IPS DF 4.7 (cell line): ENCODE data around the gene FBXW2.
A peak's percentile ranks its signal among the peaks of the same experiment; 100 is the strongest.
"Not testable (repeated sequence)": the region's sequence is repeated elsewhere in the genome, so short reads cannot be mapped to it uniquely, and the experiment has no call there.

ENCODE experiments used
- DNase-seq: peaks from one replicate; pipeline ENCODE4 v3.0.0-alpha.2; 2013; ENCODE audit warnings: low spot score; ENCODE audit errors: extremely low read depth

The FBXW2 gene, protein sequence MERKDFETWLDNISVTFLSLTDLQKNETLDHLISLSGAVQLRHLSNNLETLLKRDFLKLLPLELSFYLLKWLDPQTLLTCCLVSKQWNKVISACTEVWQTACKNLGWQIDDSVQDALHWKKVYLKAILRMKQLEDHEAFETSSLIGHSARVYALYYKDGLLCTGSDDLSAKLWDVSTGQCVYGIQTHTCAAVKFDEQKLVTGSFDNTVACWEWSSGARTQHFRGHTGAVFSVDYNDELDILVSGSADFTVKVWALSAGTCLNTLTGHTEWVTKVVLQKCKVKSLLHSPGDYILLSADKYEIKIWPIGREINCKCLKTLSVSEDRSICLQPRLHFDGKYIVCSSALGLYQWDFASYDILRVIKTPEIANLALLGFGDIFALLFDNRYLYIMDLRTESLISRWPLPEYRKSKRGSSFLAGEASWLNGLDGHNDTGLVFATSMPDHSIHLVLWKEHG

DNA sequence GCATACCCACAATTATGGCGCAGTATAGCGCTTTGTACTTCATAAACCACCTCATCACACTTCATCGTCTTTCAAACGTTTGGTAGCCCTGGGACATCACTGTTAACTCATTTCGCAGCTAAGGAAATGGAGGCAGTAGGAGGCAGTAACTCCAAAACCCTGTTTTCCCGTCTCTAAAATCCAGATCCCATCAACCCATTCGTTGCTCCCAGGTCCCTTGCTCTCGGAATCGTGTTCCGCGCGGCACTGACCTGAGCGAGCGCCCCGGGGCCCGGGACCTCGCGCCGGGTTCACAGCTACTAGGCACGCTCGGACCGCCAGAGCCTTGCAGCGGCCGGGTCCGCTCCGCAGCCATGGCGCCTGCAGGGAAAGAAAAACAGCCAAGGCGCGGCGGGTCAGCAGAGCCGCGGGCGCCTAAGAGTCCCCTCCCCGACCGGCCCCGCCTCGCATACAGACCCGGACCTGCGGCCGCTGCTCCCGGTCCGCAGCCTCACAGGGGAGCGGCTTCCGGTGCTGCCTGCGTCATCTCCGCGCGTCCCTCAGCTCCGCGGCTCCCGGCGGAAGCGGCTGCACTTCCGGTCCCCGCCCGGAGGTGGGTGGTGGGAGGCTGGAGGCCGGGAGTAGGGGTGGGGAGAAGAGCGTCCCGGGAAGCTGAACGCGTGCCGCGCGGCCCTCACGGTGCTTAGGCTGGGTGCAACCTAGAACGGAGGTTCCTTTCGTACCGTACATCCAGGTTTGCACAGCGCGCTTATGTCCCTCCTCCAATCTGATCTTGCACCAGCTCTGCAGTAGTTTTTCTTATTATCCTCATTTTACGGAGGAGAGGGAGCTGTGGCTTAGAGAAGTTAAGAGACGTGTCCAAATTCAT lies at the start of gene FBXW2:
Gene FBXW2, minus strand, starts transcription at position 519 of the 868 bp plus-strand sequence. CDS start 5,158 bp downstream, outside the sequence.
- peak; percentile 66 for DNase-seq

DNA sequence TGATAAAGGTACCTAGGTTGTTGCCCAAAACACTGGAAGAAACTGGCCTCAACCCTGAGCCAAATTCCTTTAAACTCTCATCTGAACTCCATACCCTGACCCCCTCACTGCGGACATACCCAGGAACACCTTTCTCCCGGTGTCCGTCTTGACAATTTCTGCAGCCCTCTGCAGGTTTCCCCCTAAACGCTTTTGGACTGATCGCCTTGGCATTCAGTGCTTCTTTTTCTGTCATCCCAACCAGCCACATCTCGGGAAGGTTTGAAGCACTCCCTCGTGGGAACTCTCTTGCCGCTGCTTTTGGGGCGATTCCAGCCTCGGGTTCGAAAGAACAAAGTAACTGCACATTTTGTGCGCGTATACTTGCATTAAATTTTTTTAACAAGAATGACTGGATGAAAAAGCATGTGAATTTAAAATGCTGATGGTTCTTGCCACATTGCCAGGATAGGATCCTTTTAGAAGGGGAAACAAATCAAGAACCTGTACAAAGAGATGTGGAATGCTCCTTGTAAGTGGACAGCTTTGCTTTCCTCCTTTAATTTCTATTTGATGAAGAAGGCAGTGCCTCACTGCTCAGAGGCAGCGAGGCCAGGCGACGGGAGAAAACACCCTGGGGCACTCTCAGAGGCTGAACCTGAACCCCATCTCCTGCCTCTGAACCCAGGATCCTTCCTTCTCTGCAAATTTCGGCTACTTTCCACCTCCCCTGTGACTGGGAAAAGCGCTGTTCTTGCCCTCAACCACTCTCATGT lies 48.9 kb upstream of the FBXW2 start:
- DNase-seq: no peak

- no peak for DNase-seq
Measured at GRCh38 chr9:120839146-120839545, 45.9 kb upstream of the FBXW2 start.

- no peak for DNase-seq
Measured at GRCh38 chr9:120837921-120838320, 44.7 kb upstream of the FBXW2 start.

DNA sequence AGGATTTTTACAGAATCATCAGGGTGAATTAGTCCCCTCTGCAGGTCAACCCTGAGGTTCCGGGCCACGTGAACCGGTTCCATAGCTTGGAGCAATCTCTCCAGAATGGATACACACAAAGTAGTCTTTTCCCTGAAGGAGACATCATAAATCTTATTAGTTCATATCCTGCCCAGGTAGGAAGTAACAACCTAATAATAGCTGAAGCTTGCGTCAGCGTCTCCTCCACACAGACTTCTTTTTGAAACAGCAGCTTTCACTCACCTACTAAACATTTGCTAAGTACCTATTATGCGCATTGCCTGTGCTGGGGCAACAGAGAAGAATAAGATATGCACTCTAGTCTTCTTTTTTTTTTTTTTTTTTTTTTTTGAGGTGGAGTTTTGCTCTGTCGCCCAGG lies 40.1 kb upstream of the FBXW2 start:
- no peak for DNase-seq

DNA sequence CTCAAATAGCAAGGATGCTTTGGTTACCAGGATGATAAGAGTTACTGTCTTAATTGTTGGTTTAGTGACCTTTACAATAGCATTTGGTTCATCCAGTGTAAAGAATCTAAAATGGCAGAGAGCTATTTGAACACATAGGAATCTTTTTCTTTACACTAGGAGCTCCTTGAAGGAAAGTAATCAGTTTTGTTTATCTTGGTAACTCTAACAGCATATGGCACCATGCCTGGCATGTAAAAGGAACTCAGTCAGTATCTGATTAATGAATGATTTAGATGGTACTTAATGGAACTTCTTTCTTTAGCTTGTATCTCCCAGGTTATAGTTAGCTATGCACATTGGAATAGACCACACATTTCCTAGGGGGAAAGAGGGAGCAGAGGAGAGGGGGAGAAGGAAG lies 39.6 kb upstream of the FBXW2 start:
- DNase-seq: no peak

- DNase-seq: no peak
Measured at GRCh38 chr9:120830865-120831264, 37.6 kb upstream of the FBXW2 start.

DNA sequence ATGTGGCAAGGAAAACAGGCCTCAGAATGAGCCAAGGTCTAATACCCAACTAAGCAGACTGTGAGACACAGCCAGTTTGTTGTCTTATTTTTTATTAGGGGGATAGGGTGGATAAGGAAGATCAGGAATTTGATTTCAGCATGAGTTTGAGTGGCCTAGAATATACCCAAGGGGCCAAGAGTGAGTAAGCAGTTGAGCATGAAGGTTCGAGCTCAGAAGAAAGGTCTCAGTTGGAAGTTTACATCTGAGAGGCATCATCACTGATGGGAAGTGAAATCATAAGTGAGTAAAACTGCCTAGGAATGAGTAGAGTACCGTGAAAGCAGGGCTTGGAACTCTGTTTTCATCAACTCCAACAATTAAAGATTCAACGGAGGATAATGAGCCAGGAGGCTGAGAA lies 36.9 kb upstream of the FBXW2 start:
- DNase-seq: no peak

DNA sequence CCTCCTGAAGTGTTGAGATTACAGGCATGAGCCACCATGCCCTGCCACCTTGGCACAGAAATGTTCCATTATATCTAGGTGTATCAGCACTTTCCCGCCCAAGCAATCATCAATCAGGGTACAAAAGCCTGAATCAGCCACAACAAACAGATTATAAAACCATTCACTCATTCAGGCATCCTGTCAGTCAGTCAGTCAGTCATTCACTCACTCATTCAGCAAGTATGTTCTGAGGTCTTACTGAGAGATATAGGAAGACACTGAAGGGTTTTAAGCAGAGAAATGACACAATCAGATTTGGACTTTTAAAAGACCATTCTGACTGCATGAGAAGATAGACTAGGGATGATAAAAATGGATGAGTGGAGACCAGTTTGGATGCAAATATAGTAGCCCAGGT lies 36.4 kb upstream of the FBXW2 start:
- no peak for DNase-seq

DNA sequence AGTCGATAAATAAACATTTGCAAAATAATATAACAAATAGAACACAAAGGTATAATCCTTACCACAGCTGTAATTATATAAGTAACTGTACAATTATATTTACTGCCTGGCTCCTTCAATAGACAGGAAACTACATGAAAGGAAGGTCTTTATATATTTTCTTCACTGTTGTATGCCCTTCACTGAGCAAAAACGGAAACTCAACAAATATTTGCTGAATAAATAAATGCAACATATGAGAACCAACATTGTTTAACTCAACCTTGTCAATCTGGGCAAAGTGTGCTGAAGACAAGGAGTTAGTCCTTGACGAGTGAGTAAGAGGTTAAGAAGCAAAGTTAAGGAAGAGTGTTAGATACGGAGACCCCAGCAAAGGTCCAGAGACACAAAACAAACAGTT lies 26.9 kb upstream of the FBXW2 start:
- no peak for DNase-seq

DNA sequence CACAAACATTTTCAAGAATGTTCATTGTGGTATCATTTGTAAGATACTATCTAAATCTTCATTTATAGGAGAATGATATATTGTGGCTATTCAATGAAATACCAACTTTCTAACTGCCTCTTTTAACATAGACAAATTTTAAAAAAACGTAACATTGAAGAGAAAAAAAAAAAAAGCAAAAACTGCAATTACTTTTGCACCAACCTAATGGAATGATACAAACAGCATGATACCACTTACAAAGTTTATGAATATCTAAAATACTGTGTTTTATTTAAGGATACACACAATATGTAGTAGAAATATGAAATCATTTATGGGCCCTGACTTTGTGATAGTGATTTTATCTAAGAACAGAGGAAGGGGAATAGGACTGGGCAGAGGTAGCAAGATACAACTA lies 25.4 kb upstream of the FBXW2 start:
- DNase-seq: no peak

DNA sequence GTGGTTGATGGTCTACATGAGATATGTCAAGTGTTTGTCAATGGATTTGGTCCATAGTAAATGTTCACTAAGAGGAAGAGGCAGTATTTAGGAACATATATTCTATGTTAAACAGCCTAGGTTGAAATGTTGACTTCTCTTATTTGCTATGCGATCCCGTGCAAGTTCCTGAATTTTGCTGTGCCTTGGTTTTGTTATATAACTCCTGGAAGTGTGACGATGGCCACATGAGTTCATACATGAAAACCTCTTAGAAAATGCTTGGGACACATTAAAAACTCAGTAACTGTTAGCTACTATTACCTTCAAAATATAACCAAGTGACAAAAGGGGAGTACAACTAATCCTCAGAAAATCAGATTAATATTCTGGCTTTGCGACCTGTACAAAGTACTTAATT lies 21.9 kb upstream of the FBXW2 start:
- DNase-seq: no peak

DNA sequence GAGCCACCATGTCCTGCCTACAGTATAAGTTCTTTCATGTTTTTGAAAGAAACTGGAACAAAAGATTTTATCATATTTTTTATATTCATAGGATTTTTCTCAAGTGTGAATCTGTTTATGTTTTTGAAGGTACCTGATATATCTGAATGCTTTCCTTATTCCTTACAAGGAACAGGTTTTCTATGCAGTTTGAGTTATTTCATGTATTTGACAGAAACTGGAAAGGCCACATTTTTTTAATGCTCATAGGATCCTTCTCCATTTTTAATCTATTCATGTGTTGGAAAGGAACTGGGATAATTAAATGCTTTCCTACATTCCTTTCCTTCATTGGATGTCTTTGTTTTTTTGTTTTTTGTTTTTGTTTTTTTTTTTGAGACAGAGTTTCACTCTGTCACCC lies 15.7 kb upstream of the FBXW2 start:
- no peak for DNase-seq

DNA sequence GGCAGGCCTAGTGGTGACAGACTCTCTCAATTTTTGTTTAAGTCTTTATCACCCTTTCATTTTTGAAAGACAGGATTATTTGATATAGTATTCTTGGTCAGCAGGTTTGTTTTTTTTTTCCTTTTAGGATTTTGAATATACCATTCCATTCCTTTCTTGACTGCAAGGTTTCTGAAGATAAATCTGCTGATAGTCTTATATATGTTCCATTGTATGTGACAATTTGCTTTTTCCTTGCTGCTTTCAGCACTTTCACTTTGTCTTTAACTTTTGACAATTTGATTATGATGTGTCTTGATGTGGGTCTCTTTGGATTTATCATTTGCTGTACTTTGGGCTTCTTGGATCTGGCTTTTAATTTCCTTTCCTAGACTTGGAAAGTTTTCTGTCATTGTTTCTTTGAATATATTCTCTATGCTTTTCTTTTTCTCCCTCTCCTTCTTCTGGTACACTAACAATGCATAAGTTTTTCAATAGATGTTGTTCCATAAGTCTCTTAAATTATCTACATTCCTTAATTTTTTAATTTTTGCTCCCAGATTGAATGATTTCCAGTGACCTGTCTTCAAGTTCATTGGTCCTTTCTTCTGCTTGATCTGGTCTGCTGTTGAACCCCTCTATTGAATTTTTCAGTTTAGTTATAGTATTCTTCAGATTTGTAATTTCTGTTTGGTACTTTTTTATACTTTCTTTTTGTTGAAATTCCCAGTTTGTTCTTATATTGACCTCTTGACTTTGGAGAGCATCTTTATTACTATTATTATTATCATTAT lies 14.6 kb upstream of the FBXW2 start:
- DNase-seq: no peak

GRCh38 chr9:120804784-120805363 lies 11.7 kb upstream of the FBXW2 start:
- not testable (repeated sequence) for DNase-seq

- no peak for DNase-seq
Measured at GRCh38 chr9:120801441-120801840, 8.2 kb upstream of the FBXW2 start.

- no peak for DNase-seq
Measured at GRCh38 chr9:120791161-120791560, 2.1 kb downstream of the FBXW2 start.

GRCh38 chr9:120787933-120788332 lies 5.3 kb downstream of the FBXW2 start:
- no peak for DNase-seq

GRCh38 chr9:120783602-120784047 lies 9.6 kb downstream of the FBXW2 start:
- no peak for DNase-seq

- DNase-seq: no peak
Measured at GRCh38 chr9:120781236-120781635, 12.0 kb downstream of the FBXW2 start.
